MM.1S (cell line): ENCODE data around the gene KLK15.

Experiments used
- DNase-seq: peaks from one replicate; pipeline ENCODE4 v3.0.0-alpha.2; 2015
- H2AFZ ChIP-seq: fragments of 300-600 bp; sonication (generic); 2 replicates; pipeline ENCODE4 v1.6.0; 2016; ENCODE audit warnings: antibody characterized with exemption, low read length
- H3F3A ChIP-seq: fragments of 300-600 bp; sonication (generic); 2 replicates; pipeline ENCODE4 v1.6.1; 2016; ENCODE audit warnings: mild to moderate bottlenecking, antibody characterized with exemption, low read length, moderate library complexity, mixed read lengths; ENCODE audit not compliant: insufficient read depth
- H3K27ac ChIP-seq: fragments of 300-600 bp; sonication (generic); 2 replicates; pipeline ENCODE4 v1.5.1; 2016; ENCODE audit warnings: mild to moderate bottlenecking, low read length
- H3K27me3 ChIP-seq: fragments of 300-600 bp; sonication (generic); replicated peaks from 2 replicates; pipeline ENCODE4 v1.6.0; 2016; ENCODE audit warnings: low read length; ENCODE audit not compliant: insufficient read depth
- H3K36me3 ChIP-seq: fragments of 300-600 bp; sonication (generic); replicated peaks from 2 replicates; pipeline ENCODE4 v1.6.1; 2016; ENCODE audit warnings: mild to moderate bottlenecking, low read length, mixed read lengths; ENCODE audit not compliant: insufficient read depth
- H3K4me1 ChIP-seq: fragments of 300-600 bp; sonication (generic); 2 replicates; pipeline ENCODE4 v1.6.1; 2016; ENCODE audit warnings: low read length, mixed read lengths
- H3K4me2 ChIP-seq: fragments of 300-600 bp; sonication (generic); 2 replicates; pipeline ENCODE4 v1.6.0; 2016; ENCODE audit warnings: low read depth, low read length
- H3K4me3 ChIP-seq: fragments of 300-600 bp; sonication (generic); 2 replicates; pipeline ENCODE4 v1.5.1; 2016; ENCODE audit warnings: low read length, mixed read lengths
- H3K79me2 ChIP-seq: fragments of 300-600 bp; sonication (generic); 2 replicates; pipeline ENCODE4 v1.6.1; 2016; ENCODE audit warnings: mixed run types, low read length, mixed read lengths
- H3K9ac ChIP-seq: fragments of 300-600 bp; sonication (generic); 2 replicates; pipeline ENCODE4 v1.6.1; 2016; ENCODE audit warnings: low read length, mixed read lengths
- H3K9me2 ChIP-seq: fragments of 300-600 bp; sonication (generic); replicated peaks from 2 replicates; pipeline ENCODE4 v1.6.1; 2016; ENCODE audit warnings: mild to moderate bottlenecking, low read length, mixed read lengths; ENCODE audit not compliant: insufficient read depth
- H3K9me3 ChIP-seq: fragments of 300-600 bp; sonication (generic); replicated peaks from 2 replicates; pipeline ENCODE4 v1.6.1; 2016; ENCODE audit warnings: mild to moderate bottlenecking, low read length, mixed read lengths; ENCODE audit not compliant: insufficient read depth
- H4K20me1 ChIP-seq: fragments of 300-600 bp; sonication (generic); 2 replicates; pipeline ENCODE4 v1.6.1; 2016; ENCODE audit warnings: mild to moderate bottlenecking, low read length, moderate library complexity, mixed read lengths; ENCODE audit not compliant: insufficient read depth
- CTCF ChIP-seq: fragments of 300-600 bp; sonication (generic); IDR thresholded peaks from 2 replicates; pipeline ENCODE4 v1.5.1; 2016; ENCODE audit warnings: antibody characterized with exemption, low read length, mixed read lengths
- EZH2 ChIP-seq: fragments of 300-600 bp; sonication (generic); optimal IDR thresholded peaks from 2 replicates; pipeline ENCODE3; 2017; ENCODE audit warnings: low read depth, mild to moderate bottlenecking, antibody characterized with exemption, low read length, mixed read lengths
- EZH2phosphoT487 ChIP-seq: fragments of 300-600 bp; sonication (generic); IDR thresholded peaks from 2 replicates; pipeline ENCODE4 v1.6.1; 2018; ENCODE audit warnings: antibody characterized with exemption, low read length

The KLK15 gene

GRCh38 chr19:50820549-50821247 is 12.7 kb downstream of the KLK15 start:
- H3K4me2 ChIP-seq: no peak overlapping the region
- no peaks in the 10 kb centered on the region for H3K36me3 ChIP-seq
- no peaks in the 10 kb centered on the region for H3K9me2 ChIP-seq
- H3K9me3 ChIP-seq: no peaks in the 10 kb centered on the region
- H3K4me3 ChIP-seq: no peak overlapping the region
- no peak overlapping the region for H2AFZ ChIP-seq
- TF ChIP-seq EZH2phosphoT487 (no peak), CTCF (no peak), EZH2 (no peak)
- no peaks in the 10 kb centered on the region for H4K20me1 ChIP-seq
- no peak for DNase-seq
- H3K27ac ChIP-seq: no peak overlapping the region
- no peaks in the 10 kb centered on the region for H3K4me1 ChIP-seq
- H3K79me2 ChIP-seq: no peaks in the 10 kb centered on the region
- no peaks in the 10 kb centered on the region for H3F3A ChIP-seq
- H3K27me3 ChIP-seq: peaks cover 93% of the 10 kb centered on the region
- H3K9ac ChIP-seq: no peak overlapping the region

DNA sequence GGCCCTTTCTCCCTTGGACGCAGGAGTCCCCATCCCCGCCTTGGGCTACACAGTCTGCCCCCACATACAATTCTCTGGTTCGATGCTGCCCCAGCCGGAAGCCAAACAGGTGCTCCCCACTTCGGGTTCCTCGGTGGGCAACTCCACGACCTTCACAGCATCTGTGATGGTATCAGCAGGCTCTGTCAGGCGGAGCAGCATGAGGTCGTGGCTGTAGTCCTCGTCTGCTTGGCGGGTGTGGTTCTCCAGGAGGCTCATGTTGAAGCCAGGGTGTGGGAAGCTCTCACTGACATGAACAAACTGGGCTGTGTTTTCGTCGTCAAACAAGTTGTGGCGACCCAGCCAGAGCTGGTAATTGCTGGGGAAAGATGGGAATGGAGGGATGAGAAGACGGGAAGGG is 13.3 kb downstream of the KLK15 start:
- H3K4me3 ChIP-seq: no peak overlapping the region
- H3K9me3 ChIP-seq: no peaks in the 10 kb centered on the region
- TF ChIP-seq CTCF (no peak), EZH2phosphoT487 (no peak), EZH2 (no peak)
- H3K79me2 ChIP-seq: no peaks in the 10 kb centered on the region
- no peaks in the 10 kb centered on the region for H3K36me3 ChIP-seq
- no peaks in the 10 kb centered on the region for H3K9me2 ChIP-seq
- no peaks in the 10 kb centered on the region for H3K4me1 ChIP-seq
- no peaks in the 10 kb centered on the region for H4K20me1 ChIP-seq
- no peaks in the 10 kb centered on the region for H3F3A ChIP-seq
- no peak overlapping the region for H3K9ac ChIP-seq
- DNase-seq: no peak
- H3K27ac ChIP-seq: no peak overlapping the region
- no peak overlapping the region for H3K4me2 ChIP-seq
- H3K27me3 ChIP-seq: peaks cover 92% of the 10 kb centered on the region
- H2AFZ ChIP-seq: no peak overlapping the region

DNA sequence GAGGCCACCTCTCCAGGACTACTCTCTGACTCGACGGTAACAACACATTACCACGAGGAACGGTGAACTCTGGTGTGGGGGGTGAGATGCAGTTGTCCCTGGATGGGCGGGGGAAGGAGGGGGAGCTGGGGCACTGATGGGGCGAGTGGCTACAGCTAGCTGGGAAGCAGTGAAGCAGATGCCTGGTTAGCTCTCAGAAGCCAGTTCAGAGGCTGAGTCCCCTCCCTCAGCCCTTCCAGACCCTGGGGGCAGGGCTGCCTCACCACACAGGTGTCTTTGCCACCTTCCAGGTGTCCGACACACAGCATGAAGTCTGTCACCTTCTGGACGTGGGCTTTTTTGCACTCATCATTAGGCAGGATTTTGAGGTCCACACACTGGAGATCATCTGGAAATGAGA is 13.7 kb downstream of the KLK15 start:
- Histone ChIP-seq H3K36me3 (no peaks in the 10 kb centered on the region), H3K9ac (no peak overlapping the region), H3K79me2 (no peaks in the 10 kb centered on the region), H4K20me1 (no peaks in the 10 kb centered on the region), H3K4me2 (no peak overlapping the region), H3K9me2 (no peaks in the 10 kb centered on the region), H3K27me3 (peaks cover 92% of the 10 kb centered on the region), H3F3A (no peaks in the 10 kb centered on the region), H2AFZ (no peak overlapping the region), H3K9me3 (no peaks in the 10 kb centered on the region), H3K4me1 (no peaks in the 10 kb centered on the region), H3K27ac (no peak overlapping the region), H3K4me3 (no peak overlapping the region)
- no peak for DNase-seq
- TF ChIP-seq EZH2 (no peak), CTCF (no peak), EZH2phosphoT487 (no peak)
